Ovary (tissue), 9 donors: ENCODE results near the gene PDCD6IP. TPM values are rescaled to one million over a fixed set of nuclear protein-coding genes. Genes with fewer than 3 reads are reported as not detected.

Experiments
- DNase-seq, 5 donors: peaks; one replicate each; pipeline ENCODE4 v3.0.0-alpha.2; 2019 to 2020
- H3K27ac ChIP-seq, 2 donors: fragments of 200-600 bp; one replicate each; pipeline versions ENCODE4 v1.5.1 to v1.8.0; 2019 to 2022
- H3K27me3 ChIP-seq: fragments of 200-600 bp; one replicate; pipeline ENCODE4 v1.8.0; 2022
- H3K36me3 ChIP-seq: fragments of 200-600 bp; sonication (generic); one replicate; pipeline ENCODE4 v1.5.1; 2019
- H3K4me1 ChIP-seq: one replicate; pipeline ENCODE4 v1.8.1; 2013; ENCODE audit warnings: mild to moderate bottlenecking, moderate library complexity; ENCODE audit not compliant: insufficient read depth
- H3K4me3 ChIP-seq: fragments of 200-600 bp; sonication (generic); one replicate; pipeline ENCODE4 v1.5.1; 2017
- H3K9me3 ChIP-seq, 2 donors: fragments of 200-600 bp in 1 of 2; sonication (generic) in 1 of 2; one replicate each; pipeline versions ENCODE4 v1.5.1 to v1.8.1; 2013 to 2019; ENCODE audit warnings: mild to moderate bottlenecking in 1 of 2, moderate library complexity in 1 of 2
- CTCF ChIP-seq, 3 donors: fragments of 450-650 bp in 2 of 3; fragments of 200-600 bp in 1 of 3; IDR thresholded peaks; one replicate each; pipeline versions ENCODE4 v1.5.1 to v1.8.0; 2016 to 2022; ENCODE audit warnings: antibody characterized with exemption in 3 of 3, mild to moderate bottlenecking in 1 of 3
- EP300 ChIP-seq: sonication (generic); formaldehyde crosslinking; IDR thresholded peaks from one replicate; pipeline ENCODE4 v1.6.1; 2017; ENCODE audit warnings: antibody characterized with exemption
- POLR2A ChIP-seq: fragments of 450-650 bp; IDR thresholded peaks from one replicate; pipeline ENCODE4 v1.6.1; 2017; ENCODE audit warnings: antibody characterized with exemption, mild to moderate bottlenecking, moderate library complexity
- WGBS, 3 donors: extraction: QIAGEN DNeasy Blood & Tissue Kit in 1 of 3; methylation state at CpG; one replicate each; pipeline versions ENCODE4 v1.1.5 to v1.1.7; 2013 to 2017; 5-methylcytosine and 5-hydroxymethylcytosine counted together
- intact Hi-C, 4 donors: fragments of 100-400 bp; cut with DNase I; formaldehyde crosslinking; loops; one replicate each; pipeline versions ENCODE4 v1.11.0 to v1.15.1; 2022 to 2023
- polyA plus RNA-seq, 2 donors: library from polyadenylated mRNA; stranded (reverse); fragments of 200-250 nt in 1 of 2; fragments of 350-450 nt in 1 of 2; fragmentation: Illumina TruSeq in 1 of 2; extraction: RNeasy Lipid Tissue Mini Kit (QIAGEN cat#74804) in 1 of 2; gene quantifications; one replicate each; pipeline ENCODE4 v1.2.3, GENCODE V29; 2013 to 2014
- total RNA-seq, 7 donors: library from RNA; depleted of rRNA in 2 of 7; stranded (reverse); fragments of >200 nt in 2 of 7; fragmentation: NEBNext Ultra II Directional in 3 of 7; extraction: Animal tissue kit (Norgen Biotek cat#: 25700) in 3 of 7; gene quantifications; one replicate each; pipeline versions ENCODE4 v1.1.0 to v1.2.4, GENCODE V29; 2016 to 2023
- donor health status: DM: no; HTN: no; CAD: no; lungs with moderate emphysema.
- donor health status: DM: no; HTN: no; CAD: no.
- donor health status: Bipolar disorder and iron deficiency.
- donor health status: DM: yes; HTN: yes; CAD: no.
- donor health status: DM: no; HTN: no; CAD: no.
- donor health status: DM: yes; HTN: yes; CAD: no.

PDCD6IP gene
- total and polyA plus RNA-seq, 9 donors, result 40.0 to 166 (median 126) TPM

- no peak overlapping the region for H3K4me3 ChIP-seq
- no peak overlapping the region for H3K27ac ChIP-seq
- H3K9me3 ChIP-seq, result no peaks in the 10 kb centered on the region
- H3K27me3 ChIP-seq, result no peaks in the 10 kb centered on the region
- no peak for TF ChIP-seq EP300
- no peak for TF ChIP-seq CTCF (IDR thresholded peaks at IDR 0.05)
- no peak for TF ChIP-seq POLR2A
- DNase-seq, result no peak
- intact Hi-C loops, result no loop called here
- no peaks in the 10 kb centered on the region for H3K4me1 ChIP-seq
- WGBS, 3 donors, result 83 to 92% (median 90%) methylated on average over 4 of the region's 4 CpGs
- no peaks in the 10 kb centered on the region for H3K36me3 ChIP-seq
Measured at GRCh38 chr3:33911525-33912322, 113.3 kb downstream of the PDCD6IP start.

GRCh38 chr3:33914212-33914611 is 115.8 kb downstream of the PDCD6IP start:
- DNase-seq, result no peak
- H3K4me1 ChIP-seq, result no peaks in the 10 kb centered on the region
- no peaks in the 10 kb centered on the region for H3K36me3 ChIP-seq
- H3K27me3 ChIP-seq, result no peaks in the 10 kb centered on the region
- no peaks in the 10 kb centered on the region for H3K9me3 ChIP-seq
- no peak overlapping the region for H3K4me3 ChIP-seq
- 73 to 79% (median 78%) methylated on average over 2 of the region's 2 CpGs for WGBS, 3 donors
- intact Hi-C loops, result no loop called here
- H3K27ac ChIP-seq, result no peak overlapping the region
- TF ChIP-seq POLR2A (no peak), EP300 (no peak), CTCF (IDR thresholded peaks at IDR 0.05) (no peak)

- intact Hi-C loops, result no loop called here
- Histone ChIP-seq H3K9me3 (no peaks in the 10 kb centered on the region), H3K36me3 (no peaks in the 10 kb centered on the region), H3K27ac (no peak overlapping the region), H3K4me1 (no peaks in the 10 kb centered on the region), H3K27me3 (no peaks in the 10 kb centered on the region), H3K4me3 (no peak overlapping the region)
- 39 to 46% (median 40%) methylated on average over 12 of the region's 12 CpGs for WGBS, 3 donors
- TF ChIP-seq EP300 (no peak), POLR2A (no peak), CTCF (IDR thresholded peaks at IDR 0.05) (no peak)
- no peak for DNase-seq
Measured at GRCh38 chr3:33914731-33915379, 116.4 kb downstream of the PDCD6IP start.

- H3K27me3 ChIP-seq, result no peaks in the 10 kb centered on the region
- no peak overlapping the region for H3K4me3 ChIP-seq
- 61 to 78% (median 62%) methylated on average over 9 of the region's 9 CpGs for WGBS, 3 donors
- TF ChIP-seq POLR2A (no peak), EP300 (no peak), CTCF (IDR thresholded peaks at IDR 0.05) (no peak)
- no peak for DNase-seq
- H3K9me3 ChIP-seq, result no peaks in the 10 kb centered on the region
- intact Hi-C loops, result no loop called here
- H3K4me1 ChIP-seq, result no peaks in the 10 kb centered on the region
- no peaks in the 10 kb centered on the region for H3K36me3 ChIP-seq
- H3K27ac ChIP-seq, result no peak overlapping the region
Measured at GRCh38 chr3:33915796-33916546, 117.5 kb downstream of the PDCD6IP start.
